Measurements from ENCODE around the gene GLB1L.

DNA sequence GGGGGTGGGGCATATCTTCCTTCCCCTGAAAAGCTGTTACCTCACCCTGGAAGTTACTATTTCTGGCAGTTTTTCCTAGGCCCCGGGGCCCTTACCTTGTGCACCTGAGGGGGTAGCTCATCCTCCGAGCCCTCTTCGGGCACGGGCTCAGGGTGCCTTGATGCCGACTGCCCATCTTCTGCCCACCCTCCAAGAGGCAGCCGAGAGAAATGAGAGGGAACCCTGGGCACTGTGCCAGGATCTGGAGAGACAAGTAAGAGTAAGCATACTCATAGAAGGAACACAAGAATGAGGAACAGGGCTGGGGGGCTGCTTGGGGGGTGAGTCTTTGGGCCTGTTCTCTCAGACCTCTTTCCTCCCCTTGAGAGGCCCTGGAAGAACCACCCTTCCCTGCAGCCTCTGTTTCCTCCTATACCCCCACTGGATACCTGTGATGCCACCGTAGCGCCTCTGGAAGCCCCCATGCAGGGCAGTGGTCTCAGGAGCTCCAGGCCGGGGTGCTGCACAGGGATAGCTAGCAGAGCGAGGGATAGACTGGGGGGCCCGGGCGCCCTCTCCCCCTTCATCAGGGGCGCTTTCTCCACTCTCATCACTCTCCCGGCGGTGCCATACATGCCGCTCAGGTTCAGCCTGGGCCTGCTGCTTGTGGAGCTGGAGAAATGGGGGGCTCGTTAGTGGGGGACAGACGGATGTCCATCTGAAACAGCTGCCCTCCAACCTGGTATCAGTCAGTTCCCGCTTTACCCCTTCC lies 24.4 kb downstream of the GLB1L start:
- TF ChIP-seq, protein P1, sequence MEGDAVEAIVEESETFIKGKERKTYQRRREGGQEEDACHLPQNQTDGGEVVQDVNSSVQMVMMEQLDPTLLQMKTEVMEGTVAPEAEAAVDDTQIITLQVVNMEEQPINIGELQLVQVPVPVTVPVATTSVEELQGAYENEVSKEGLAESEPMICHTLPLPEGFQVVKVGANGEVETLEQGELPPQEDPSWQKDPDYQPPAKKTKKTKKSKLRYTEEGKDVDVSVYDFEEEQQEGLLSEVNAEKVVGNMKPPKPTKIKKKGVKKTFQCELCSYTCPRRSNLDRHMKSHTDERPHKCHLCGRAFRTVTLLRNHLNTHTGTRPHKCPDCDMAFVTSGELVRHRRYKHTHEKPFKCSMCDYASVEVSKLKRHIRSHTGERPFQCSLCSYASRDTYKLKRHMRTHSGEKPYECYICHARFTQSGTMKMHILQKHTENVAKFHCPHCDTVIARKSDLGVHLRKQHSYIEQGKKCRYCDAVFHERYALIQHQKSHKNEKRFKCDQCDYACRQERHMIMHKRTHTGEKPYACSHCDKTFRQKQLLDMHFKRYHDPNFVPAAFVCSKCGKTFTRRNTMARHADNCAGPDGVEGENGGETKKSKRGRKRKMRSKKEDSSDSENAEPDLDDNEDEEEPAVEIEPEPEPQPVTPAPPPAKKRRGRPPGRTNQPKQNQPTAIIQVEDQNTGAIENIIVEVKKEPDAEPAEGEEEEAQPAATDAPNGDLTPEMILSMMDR (IDR thresholded peaks at IDR 0.05): no peak
- TF ChIP-seq POLR2A (IDR thresholded peaks at IDR 0.05) (no peak), POLR2AphosphoS5 (IDR thresholded peaks at IDR 0.05; ENCODE audit: insufficient read depth in 1 of 2, low read depth in 1 of 2) (no peak)

All from vagina (tissue), 2 donors.